ENCODE measurements around the gene ZFP3.

GRCh38 chr17:5031365-5032082 lies 46.7 kb upstream of the ZFP3 start:
- no peak for TF ChIP-seq ZNF302 (CRISPR knock-in tag; IDR thresholded peaks at IDR 0.05)
- no peak for TF ChIP-seq EP300 (IDR thresholded peaks at IDR 0.05)
- TF ChIP-seq CTCF (IDR thresholded peaks at IDR 0.05), result peak; percentile 65
